HG03565 (cell line): ENCODE results near the gene NEK8.
"Not testable (repeated sequence)": the region's sequence is repeated elsewhere in the genome, so short reads cannot be mapped to it uniquely, and the experiment has no call there.

Source experiments
- ATAC-seq: cut with Tn5 transposase; IDR thresholded peaks from one replicate; pipeline ENCODE4 v1.9.1; 2021; ENCODE audit warnings: mild to moderate bottlenecking, moderate library complexity; ENCODE audit not compliant: unreplicated experiment

NEK8 gene

DNA sequence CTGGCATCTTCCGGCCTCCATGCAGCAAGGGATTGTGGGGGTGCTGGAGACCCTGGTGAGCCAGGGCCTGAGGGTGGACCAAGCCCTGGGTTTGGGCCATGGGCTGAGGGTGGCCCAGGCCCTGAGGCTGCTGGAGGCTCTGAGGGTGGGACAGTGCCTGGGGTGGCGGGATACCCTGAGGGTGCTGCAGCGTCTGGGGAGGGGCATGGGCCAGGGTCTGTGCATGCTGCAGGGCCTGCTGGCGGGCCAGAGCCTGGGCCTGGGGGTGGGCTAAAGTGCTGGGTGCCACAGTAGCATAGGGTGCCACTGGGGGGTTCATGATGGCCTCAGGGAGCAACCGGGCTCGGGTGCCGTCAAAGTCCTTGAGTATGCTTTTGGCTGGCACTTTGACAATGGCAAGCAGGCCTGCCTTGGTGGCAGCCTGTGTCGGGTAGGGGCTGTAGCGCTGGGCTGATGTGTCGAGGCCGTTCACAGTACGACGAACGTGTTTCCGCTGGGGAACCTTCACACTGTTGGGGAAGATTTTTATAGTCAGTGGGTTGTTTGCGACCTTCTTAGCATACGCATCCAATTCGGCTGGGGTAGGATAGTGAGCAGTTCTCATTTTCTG lies 30.8 kb downstream of the NEK8 start:
- ATAC-seq, result no peak

- ATAC-seq, result no peak
Measured at GRCh38 chr17:28760601-28761562, 32.3 kb downstream of the NEK8 start.

DNA sequence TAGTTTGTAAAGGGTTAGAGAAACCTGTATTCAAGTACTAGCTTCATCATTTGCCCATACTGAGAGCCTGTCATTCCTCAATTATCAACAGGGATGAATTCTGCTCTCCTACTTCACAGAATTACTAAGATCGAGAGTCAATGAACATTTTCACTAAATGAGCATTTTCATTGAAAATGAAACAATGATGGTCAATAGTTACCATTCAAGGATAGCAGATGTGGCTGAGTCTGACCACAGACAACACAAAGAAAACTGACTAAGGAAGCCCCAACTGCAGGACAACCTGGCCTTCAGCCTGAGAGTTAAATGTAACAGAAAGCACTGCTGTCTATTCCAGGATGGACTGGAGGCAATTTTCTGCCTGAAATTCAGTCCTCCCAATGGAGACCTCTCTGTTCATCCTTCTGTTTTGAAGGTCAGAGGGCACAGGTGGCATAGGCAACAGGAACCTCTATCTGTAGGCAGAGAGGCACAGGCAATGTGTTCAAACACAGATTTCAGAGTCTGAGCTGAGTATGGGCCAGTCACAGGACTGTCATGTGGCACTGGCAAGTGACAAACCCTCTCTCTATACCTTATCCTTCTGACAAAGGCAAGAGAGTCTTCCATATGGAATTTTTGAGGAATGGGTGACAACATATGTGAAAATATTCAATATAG lies 34.7 kb downstream of the NEK8 start:
- ATAC-seq, result no peak

DNA sequence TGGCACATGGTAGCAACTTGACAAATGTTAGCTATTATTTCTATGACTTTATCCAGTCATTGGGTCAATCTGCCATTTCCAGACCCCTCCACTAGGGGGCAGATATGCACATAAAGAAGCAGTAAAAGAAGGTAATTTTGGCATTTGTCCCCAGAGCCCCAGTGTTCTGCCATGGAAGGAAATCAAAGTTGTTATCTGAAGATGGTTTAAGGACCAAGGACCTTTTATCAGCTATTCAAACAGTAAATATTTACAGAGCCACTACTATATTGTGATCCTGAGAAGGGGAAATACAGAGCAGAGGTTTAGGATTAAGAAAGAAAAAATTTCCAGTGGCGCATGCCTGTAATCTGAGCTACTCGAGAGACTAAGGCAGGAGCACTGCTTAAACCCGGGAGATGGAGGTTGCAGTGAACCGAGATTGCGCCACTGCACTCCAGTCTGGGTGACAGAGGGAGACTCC lies 35.2 kb downstream of the NEK8 start:
- ATAC-seq, result no peak

- no peak for ATAC-seq
Measured at GRCh38 chr17:28765038-28765437, 36.5 kb downstream of the NEK8 start.

GRCh38 chr17:28773736-28774135 lies 45.1 kb downstream of the NEK8 start:
- ATAC-seq, result no peak

- no peak for ATAC-seq
Measured at GRCh38 chr17:28774206-28774605, 45.6 kb downstream of the NEK8 start.

- no peak for ATAC-seq
Measured at GRCh38 chr17:28777178-28777577, 48.6 kb downstream of the NEK8 start.

- not testable (repeated sequence) for ATAC-seq
Measured at GRCh38 chr17:28779601-28780000, 51.0 kb downstream of the NEK8 start.

DNA sequence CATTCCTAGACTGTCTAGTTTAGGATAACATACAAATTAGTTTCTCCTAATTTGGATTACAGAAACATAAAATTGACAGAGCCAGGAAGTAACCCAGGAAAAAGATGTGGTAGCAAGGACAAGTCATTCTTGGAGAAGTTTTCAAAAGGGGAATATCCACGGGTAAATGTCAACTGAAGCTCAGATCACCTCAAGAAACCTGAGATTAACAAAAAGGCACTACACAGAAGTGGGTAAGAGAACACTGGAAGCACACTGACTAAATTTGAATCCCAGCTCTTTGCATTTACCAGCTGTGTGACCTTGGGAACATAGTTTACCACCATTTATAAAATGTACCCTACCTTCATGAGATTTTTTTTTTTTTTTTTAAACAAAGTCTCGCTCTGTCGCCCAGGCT lies 54.6 kb downstream of the NEK8 start:
- no peak for ATAC-seq

DNA sequence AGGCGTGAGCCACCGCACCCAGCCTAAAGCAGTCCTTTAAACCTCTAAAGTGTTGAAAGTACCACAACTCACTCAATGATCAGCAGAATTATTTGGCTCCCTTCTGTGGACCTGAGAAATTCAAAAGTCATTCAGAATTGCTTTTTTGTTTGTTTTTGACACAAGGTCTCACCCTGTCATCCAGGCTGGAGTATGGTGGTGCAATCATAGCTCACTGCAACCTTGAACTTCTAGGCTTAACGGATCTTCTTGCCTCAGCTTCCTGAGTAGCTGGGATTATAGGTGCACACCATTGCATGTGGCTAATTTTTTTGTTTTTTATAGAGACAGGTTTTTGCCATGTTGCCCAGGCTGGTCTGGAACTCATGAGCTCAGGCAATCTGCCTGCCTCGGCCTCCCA lies 59.5 kb downstream of the NEK8 start:
- ATAC-seq, result no peak
